Stimulated activated CD4-positive, alpha-beta T cell treated with anti-CD3 and anti-CD28 coated beads, TNF-alpha, amount 100 ng/mL, for 4 hours (primary cell): ENCODE data around the gene CLEC2L.

Experiments
- DNase-seq, 3 experiments: peaks; one replicate each; pipeline ENCODE4 v3.0.0-alpha.2; 2020; ENCODE audit warnings: low read depth in 3 of 3

CLEC2L gene

GRCh38 chr7:139575338-139575680, 51.8 kb downstream of the CLEC2L start:
- DNase-seq = no peak

GRCh38 chr7:139576179-139576973, 52.9 kb downstream of the CLEC2L start:
- DNase-seq = no peak

DNA sequence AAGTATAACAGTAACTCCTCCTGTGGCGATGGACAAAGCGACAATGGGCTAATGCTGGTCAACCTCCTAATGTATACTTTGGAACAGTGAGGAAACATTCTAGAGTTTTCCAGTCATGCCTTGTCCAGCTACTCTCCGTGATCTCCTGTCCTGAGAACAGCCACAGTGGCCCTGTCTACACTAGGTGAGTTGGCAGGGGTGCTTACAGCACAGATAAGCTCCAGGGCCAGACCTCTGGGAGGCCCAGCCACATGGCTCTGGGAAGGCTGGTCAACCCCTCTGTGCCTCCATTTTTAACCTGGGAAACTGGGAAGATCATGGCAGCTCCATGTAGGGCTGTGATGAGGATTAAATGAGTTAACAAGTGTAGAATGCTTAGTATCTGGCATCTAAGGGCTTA, 57.0 kb downstream of the CLEC2L start:
- DNase-seq = no peak

GRCh38 chr7:139582130-139582650, 58.7 kb downstream of the CLEC2L start:
- no peak for DNase-seq

DNA sequence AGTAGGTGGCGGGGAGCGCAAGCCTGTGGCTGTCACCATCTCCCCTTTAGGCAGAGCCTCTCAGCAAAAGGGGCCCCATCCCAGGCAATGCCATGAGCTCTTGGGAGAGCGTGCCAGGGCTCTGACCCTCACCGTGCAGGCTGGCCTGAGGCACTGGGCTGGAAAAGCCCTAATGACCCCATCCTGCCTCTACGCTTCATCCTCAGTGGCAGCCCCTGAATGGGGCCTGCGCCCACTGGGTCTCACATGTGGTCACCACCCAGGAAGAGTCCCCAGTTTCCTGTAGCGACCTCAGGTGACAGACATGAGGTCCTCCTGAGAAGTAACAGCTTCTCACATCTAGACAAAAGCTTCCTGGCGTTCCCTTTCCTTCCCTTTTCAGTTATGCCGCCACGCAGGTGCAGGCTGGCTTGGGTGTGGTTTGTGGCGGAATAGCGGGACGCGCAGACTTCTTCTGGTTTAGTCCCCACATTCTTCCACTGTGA, 59.2 kb downstream of the CLEC2L start:
- DNase-seq = no peak

- no peak for DNase-seq
Observed at GRCh38 chr7:139583826-139584553, 60.5 kb downstream of the CLEC2L start.

- no peak for DNase-seq
Observed at GRCh38 chr7:139585042-139585441, 61.6 kb downstream of the CLEC2L start.

DNA sequence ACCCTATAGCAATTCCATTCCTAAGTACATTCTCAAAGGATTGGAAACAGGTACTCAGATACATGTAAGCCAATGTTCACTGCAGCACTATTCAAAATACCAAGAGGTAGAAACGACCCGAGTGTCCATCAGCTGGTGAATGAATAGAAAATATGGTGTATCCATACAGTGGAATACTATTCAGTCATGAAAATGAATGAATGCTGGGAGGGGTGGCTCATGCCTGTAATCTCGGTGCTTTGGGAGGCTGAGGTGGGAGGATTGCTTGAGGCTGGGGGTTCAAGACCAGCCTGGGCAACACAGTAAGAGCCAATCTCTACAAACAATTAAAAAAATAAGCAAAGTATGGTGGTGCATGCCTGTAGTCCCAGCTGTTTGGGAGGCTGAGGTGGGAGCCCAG, 62.8 kb downstream of the CLEC2L start:
- no peak for DNase-seq

GRCh38 chr7:139587535-139587934, 64.0 kb downstream of the CLEC2L start:
- no peak for DNase-seq

- no peak for DNase-seq
Observed at GRCh38 chr7:139588632-139589031, 65.1 kb downstream of the CLEC2L start.

DNA sequence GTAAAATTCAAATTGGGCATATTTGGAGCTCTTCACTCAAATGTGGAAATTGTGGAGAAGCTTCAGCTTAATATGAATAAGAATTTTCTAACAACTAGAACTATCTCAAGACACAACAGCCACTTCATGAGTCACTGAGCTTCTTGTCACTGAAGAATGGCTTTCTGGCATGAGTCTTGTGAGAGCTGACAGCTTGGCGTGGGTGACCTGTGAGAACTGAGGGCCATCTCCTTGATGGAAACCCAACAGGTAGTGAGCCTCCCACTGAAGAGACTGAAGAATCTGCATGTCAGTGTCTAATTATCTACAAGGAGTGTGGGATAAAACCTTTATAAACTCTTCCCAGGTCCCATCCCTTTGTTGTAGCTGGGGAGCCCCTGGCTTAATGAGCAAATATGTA, 66.0 kb downstream of the CLEC2L start:
- no peak for DNase-seq

GRCh38 chr7:139591550-139592195, 68.2 kb downstream of the CLEC2L start:
- no peak for DNase-seq

DNA sequence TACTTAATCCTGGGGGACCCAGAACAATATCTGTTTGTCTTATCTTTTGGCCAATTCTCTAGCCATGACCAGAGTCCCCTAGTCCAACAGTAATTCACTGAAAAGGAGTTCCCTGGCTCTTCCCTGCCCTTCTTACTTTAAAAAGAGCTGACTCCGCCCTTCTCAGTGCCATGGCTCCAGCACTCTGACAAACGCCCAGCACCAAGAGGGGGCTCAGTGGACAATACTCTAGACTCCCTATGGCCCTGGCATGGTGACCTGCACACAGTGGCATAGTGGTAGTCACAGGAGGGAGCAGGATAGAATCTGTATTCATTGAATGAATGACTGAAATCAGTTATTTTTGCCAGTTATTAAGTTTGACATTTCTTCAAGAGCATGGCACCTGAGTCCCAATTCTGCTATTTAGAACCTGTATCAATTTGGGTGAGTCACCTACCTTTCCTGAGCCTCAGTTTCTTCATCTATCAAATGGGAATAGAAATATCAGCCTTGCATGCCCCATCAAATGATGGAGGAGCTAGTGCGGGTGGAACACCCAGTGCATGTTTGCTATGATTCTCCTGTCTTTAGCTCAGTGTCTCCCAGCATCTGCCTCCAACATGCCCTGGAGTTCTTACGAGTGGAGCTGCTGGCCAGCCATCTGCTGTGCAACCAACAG, 69.4 kb downstream of the CLEC2L start:
- DNase-seq = no peak

DNA sequence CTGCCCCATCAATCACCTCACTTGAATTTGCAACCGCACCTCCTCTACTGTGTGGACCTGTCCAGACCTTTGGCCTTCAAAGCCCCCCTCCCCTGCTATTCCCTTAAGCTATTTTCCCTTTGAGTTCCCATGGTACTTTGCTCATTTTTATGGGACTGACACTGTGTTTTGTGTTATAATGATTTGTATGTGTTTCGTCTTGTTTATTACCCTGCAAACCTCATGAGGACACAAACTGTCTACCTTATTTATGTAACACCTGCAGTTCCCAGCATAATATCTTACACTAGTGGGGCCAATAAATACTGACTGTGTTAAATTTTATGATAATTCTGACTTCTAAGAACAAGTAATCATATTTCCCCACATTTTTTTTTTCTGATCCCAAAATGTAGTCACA, 70.6 kb downstream of the CLEC2L start:
- no peak for DNase-seq
